ENCODE measurements around the gene ZFR2. TPM values are rescaled to one million over a fixed set of nuclear protein-coding genes. Genes with fewer than 3 reads are reported as not detected.

ZFR2 gene
- total RNA-seq (2022; extraction: Qiagen RNA extraction) = not detected in 5 replicates

GRCh38 chr19:3868770-3869456 lies at the start of gene ZFR2:
TSS of gene ZFR2 (minus strand) at chr19:3869038. CDS start at chr19:3869017, 21 bp downstream.

DNA sequence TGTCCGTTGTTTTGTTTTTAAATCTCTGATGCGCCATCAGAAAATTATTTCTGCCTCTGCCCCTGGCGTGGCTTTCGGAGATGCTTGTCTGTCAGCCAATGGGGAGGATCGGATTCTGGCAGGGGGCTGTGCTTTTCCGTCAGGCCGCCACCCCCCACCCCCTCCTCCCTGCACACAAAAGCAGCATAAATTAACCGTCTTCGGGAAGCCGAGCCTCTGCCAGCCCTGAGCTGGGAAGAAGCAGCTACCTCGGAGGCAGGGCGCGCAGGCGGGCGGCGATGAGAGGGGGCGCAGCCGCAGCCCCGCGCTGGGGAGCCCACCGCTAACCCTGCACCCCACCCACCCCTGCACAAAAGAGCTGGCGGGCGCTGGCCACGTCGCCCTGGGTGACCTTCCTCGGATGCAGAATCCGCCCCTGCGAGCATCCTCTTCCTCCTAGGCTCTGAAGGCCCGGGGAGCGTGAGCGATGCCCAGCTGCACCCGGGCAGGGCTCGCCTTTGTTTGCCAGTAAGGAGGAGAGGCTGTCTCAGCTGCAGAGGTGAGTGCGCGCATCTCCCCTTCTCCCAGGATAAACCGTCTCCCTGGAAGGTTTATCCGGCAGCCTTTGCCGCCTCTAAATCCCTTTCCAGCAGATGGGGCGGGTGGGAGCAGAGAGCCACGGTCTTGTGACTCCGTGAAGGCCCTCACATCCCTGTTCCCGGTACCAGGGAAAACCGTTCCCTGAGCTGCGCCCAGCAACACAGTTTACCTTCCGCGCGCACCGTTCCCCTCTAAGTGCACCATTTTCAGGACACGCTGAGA lies 11.8 kb upstream of the ZFR2 start, which contains the start of gene ATCAY:
Gene ATCAY (plus strand): TSS at position 215 of the 801 bp plus-strand sequence. CDS start 5,083 bp downstream, outside the sequence.

GRCh38 chr19:3785938-3786824 lies 82.7 kb downstream of the ZFR2 start, which contains the start of gene MATK:
TSS of gene MATK (minus strand) at chr19:3786381. CDS start at chr19:3785135, 1,246 bp downstream.

DNA sequence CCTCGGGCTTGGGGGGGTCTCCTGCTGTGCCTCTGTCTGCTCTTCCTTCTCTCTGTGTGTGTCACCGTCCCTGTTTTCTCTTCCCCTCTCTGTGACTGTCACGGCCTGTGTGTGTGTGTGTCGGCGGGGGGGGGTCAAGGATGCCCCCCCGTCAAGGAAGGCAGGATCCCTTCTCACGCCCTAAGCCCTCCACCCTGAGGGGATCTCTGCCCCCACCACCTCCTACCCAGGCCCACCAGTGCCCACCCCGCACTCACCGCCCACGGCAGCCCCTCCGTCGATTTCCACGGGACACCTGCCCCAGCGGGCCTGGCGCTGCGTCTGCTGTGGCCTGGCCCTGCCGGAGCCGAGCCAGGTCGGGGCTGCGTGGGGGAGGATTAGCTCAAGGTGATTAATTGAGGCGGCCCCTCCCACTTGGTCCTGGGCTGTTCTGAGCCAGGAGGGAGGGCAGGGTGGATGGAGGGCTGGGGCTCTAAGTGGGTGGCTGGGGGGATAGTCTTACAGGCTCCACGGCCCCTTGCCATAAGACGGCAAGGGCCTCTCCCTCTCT lies 96.9 kb downstream of the ZFR2 start, which contains the start of gene RAX2:
Gene RAX2 (minus strand): TSS at position 323 of the 550 bp plus-strand sequence. CDS start 486 bp downstream, outside the sequence.

GRCh38 chr19:3762501-3763459 lies 106.1 kb downstream of the ZFR2 start, which contains the start of gene MRPL54:
TSS of gene MRPL54 (plus strand) at chr19:3762682. CDS start at chr19:3762701, 19 bp downstream.

GRCh38 chr19:3761382-3762129 lies 107.3 kb downstream of the ZFR2 start, which contains the start of gene APBA3:
TSS of gene APBA3 (minus strand) at chr19:3761692. CDS start at chr19:3760264, 1,428 bp downstream.

Other genes starting within 250 kb of the ZFR2 start
- gene CACTIN, start 242.2 kb downstream of the ZFR2 start, total RNA-seq (2022; extraction: Qiagen RNA extraction) = 12.1 to 19.2 TPM (median 18.9 TPM) in 5 replicates
- 7.6 to 12.8 TPM (median 11.8 TPM) in 5 replicates for gene PIP5K1C, start 168.6 kb downstream of the ZFR2 start, total RNA-seq (2022; extraction: Qiagen RNA extraction)
- gene TJP3, start 160.7 kb downstream of the ZFR2 start, total RNA-seq (2022; extraction: Qiagen RNA extraction) = 0.54 to 1.1 TPM (median 0.65 TPM) in 5 replicates
- gene APBA3, start 107.3 kb downstream of the ZFR2 start, total RNA-seq (2022; extraction: Qiagen RNA extraction) = 7.2 to 13.1 TPM (median 10.9 TPM) in 5 replicates
- 64.2 to 71.8 TPM (median 65.5 TPM) in 5 replicates for gene MRPL54, start 106.4 kb downstream of the ZFR2 start, total RNA-seq (2022; extraction: Qiagen RNA extraction)
- not detected in 5 replicates for gene RAX2, start 96.8 kb downstream of the ZFR2 start, total RNA-seq (2022; extraction: Qiagen RNA extraction)
- 0.98 to 1.7 TPM (median 1.4 TPM) in 5 replicates for gene MATK, start 82.7 kb downstream of the ZFR2 start, total RNA-seq (2022; extraction: Qiagen RNA extraction)
- gene ATCAY, start 11.6 kb upstream of the ZFR2 start, total RNA-seq (2022; extraction: Qiagen RNA extraction) = 0.03 to 0.16 TPM (median 0.11 TPM) in 5 replicates
- gene NMRK2, start 64.0 kb upstream of the ZFR2 start, total RNA-seq (2022; extraction: Qiagen RNA extraction) = not detected in 5 replicates
- 42.5 to 44.8 TPM (median 44.2 TPM) in 5 replicates for gene DAPK3, start 102.1 kb upstream of the ZFR2 start, total RNA-seq (2022; extraction: Qiagen RNA extraction)
- gene EEF2, start 116.4 kb upstream of the ZFR2 start, total RNA-seq (2022; extraction: Qiagen RNA extraction) = 792 to 1,097 TPM (median 1,030 TPM) in 5 replicates
- 13.9 to 19.5 TPM (median 15.7 TPM) in 5 replicates for gene PIAS4, start 138.7 kb upstream of the ZFR2 start, total RNA-seq (2022; extraction: Qiagen RNA extraction)
- 13.3 to 25.2 TPM (median 22.1 TPM) in 5 replicates for gene ZBTB7A, start 197.9 kb upstream of the ZFR2 start, total RNA-seq (2022; extraction: Qiagen RNA extraction)

All from A549 treated with Mapracorat at 1 μM for 4 hours (cell line).